ENCODE measurements around the gene METRNL. TPM values are rescaled to one million over a fixed set of nuclear protein-coding genes. Genes with fewer than 3 reads are reported as not detected.
"Not testable (repeated sequence)": the region's sequence is repeated elsewhere in the genome, so short reads cannot be mapped to it uniquely, and the experiment has no call there.

The METRNL gene
- polyA plus RNA-seq, 3 donors: 34.3 to 65.4 (median 61.8) TPM

DNA sequence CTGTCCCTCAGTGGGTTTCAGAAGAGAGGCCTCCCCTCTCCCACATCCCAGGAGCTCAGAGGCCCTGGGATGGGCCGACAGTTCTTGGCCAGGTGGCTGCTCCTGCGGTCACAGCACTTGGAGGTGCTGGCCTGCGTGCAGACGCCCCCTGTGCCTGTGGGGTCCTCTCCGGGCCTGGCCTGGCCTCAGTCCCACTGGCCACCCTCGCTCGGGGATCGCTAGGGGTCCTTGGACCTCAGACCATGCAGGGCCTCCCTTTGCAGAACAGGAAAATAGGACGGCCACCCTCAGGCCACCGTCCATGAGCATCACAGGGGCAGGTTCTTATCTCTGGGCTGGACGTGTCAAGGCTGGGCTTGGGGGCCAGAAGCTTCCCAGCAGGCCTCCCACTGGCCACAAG lies 30.0 kb downstream of the METRNL start:
- no peak for DNase-seq (ENCODE audit: extremely low read depth in 1 of 11, low read depth in 9 of 11, low spot score in 4 of 11)

DNA sequence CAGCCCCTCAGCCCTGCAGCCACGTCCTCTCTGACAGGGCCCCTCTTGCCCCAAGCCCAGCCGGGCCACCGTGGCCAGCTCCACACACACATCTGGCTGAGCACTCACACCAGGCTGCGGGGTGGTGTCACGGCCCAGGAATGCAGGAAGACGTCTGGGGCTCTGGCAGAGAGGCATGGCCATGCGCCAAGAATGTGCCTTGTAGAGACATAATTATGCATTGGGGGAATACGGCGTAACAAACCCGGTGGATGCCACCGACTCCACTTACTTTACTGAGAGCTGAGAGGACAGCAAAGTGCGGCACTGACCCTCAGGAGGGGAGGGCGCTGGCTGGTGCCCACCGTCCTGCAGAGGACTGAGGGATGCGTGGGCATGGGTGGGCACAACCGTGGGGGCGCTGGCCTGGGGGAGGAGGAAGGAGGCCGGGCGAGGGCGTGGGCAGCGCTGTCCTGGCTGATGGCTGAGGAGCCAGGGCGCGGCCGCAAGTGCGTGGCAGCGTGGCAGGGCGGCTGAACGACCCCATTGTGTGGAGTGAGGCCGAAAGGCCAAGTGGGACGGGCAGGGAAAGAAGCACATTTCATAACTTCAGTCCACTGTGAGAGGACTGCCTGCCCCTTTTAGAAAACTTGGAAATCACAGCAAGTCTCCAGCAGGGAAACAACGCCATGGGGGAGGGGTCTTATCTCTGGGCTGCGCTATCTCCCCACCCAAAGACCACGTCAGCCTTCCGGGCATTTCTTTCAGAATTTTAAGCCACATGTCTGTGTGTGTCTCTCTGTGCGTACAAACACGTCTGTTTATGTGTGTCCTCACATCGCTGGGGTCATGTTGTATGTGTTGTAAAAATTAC lies 30.6 kb downstream of the METRNL start:
- peak in 1 of 11 donors; percentile 76 for DNase-seq (ENCODE audit: extremely low read depth in 1 of 11, low read depth in 9 of 11, low spot score in 4 of 11)

DNA sequence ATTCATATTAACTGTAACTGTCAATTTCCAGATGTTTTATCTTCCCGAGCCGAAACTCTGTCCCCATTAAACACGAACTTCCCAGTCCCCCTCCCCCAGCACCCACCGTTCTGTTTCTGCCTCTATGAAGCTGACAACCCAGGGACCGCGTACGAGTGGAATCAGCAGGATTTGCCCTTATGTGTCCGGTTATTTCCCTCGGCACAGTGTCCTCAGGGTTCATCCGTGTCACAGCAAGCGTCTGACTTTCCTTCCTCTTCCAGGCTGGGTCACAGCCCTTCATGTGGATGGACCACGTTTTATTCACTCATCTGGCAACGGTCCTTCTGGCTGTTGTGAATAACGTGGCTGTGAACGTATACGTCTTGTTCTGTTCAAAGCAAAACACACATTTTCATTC lies 31.3 kb downstream of the METRNL start:
- no peak for DNase-seq (ENCODE audit: extremely low read depth in 1 of 11, low read depth in 9 of 11, low spot score in 4 of 11)

DNA sequence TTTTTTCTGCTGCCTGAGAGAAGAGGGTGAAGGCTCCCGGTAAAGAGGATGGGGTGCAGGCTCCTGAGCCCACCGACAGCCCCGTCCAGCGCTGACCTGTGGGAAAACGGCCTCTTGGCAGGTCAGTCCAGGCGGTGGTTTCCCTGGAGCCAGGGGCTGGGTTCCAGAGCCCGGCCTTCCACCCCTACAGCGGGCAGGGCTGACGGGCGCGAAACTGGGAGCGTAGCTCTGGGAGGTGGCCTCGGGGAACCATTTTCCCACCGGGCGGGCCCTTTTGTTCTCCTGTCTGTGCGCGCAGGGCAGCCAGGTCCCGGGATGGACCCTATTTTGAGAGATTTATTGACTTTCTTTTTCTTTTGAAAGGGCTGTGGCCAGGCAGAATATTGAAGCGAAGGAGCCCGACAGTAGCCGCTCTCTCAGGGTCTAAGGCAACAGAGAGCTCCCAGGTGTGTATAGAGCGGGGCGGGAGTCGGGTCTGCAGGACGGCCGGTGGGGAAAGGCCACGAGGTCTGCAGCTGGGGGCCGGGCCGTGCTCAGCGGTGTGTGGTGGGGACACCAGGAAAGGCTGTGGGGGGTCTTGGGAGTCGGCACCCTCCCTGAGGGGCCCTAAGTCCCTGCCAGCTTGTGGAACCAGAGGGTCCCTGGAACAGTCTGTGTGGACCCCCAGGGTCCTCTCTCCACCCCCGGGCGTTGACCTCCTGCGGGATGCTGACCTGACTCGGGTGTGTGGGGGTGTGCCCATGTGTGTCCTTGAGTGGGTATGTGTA lies 32.3 kb downstream of the METRNL start:
- DNase-seq (ENCODE audit: extremely low read depth in 1 of 11, low read depth in 9 of 11, low spot score in 4 of 11): no peak

DNA sequence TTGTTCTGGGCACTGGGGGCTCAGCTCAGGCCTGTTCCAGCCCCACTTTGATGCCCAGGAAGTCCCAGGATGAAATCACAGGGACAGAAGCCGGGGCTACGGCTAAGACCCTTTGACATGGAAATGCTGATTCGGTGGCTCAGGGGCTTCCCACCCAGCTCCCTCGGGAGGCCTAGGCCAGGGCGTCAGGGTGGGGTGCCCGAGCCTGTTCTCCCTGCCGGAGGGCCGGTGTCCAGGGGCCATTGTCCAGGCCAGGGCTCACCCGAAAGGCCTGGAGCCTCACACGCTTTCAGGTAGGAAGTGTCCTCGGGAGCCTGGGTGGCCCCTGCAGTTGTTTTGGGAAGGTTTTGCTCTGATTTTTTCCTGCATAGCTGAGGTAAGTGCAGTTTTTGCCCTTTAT lies 34.0 kb downstream of the METRNL start:
- no peak for DNase-seq (ENCODE audit: extremely low read depth in 1 of 11, low read depth in 9 of 11, low spot score in 4 of 11)

DNA sequence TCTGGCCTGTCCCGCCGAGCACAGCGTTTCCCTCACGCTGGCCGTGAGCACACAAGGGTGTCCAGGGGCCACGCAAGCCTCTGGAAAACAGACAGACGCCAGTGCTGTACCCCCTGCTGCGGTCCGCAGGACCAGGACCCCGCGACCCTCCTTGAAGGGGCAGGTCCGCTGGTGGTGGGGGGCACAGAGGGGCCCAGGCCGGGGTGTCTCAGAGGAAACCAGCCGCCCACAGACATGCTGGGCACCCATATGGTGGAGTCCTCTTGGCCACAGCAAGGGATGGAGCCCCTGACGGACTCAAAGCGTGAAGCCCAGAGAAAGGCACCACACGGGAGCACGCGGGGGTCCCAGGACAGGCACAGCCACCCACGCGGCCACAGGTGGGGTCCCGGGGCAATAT lies 34.4 kb downstream of the METRNL start:
- no peak for DNase-seq (ENCODE audit: extremely low read depth in 1 of 11, low read depth in 9 of 11, low spot score in 4 of 11)

DNA sequence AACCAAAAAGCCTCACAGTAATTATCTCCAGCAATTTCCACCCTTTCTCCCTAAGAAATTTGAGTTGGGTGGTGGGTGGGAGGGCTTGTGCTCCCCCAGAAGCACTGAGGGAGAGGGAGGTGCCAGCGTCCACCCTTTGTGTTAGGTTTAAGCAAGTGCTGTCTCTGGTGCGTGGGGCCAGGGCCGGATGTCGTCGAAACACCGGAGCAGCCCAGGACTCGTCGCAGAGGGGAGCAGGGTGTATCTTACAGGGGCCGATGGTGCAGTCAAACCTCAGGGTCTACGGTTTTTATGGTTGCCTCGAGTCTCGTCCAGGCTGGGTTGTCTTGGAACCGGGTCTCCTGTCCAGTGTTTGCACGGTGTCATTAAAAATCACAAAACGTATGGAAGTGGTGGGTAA lies 35.3 kb downstream of the METRNL start:
- DNase-seq (ENCODE audit: extremely low read depth in 1 of 11, low read depth in 9 of 11, low spot score in 4 of 11): no peak

DNA sequence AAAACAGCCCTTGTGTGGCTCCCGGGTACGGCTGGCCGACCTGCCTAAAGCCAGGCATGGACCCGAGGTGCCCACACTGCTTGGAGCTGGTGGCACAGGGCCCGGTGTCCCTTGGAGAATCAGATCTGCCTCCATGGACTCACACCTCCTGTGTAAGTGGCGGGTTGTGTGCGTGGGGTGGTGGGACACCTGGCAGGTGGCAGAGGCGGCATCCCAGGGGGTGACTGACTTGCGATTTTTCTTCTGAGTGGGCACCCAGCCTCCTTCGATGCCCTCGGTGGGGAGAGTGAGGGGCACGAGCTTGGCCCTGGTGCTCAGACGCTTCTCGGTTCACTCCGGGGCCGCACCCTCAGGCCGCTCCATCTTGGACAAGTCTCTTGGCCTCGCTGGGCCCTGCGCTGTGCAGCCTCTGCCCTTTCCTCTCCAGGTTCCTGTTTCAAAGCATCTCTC lies 35.8 kb downstream of the METRNL start:
- no peak for DNase-seq (ENCODE audit: extremely low read depth in 1 of 11, low read depth in 9 of 11, low spot score in 4 of 11)

DNA sequence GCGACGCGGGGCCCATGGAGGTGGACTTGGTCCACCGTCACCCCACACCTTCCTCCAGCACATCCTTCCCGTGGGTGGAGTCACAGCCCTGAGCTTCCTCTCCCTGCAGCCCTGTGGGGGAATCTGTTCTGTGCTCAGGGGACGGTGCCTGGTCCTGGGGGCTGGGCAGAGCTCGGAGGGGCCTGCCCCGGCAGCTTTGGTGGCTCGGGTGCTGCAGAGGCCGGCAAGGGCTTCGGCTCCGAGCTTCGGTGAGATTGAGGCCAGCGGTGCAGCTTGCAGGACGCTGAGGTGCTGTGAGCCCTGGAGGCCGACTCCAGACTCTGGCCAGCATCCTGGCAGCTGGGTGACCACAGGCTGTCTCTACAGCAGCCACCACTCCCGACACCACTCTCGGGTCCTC lies 36.4 kb downstream of the METRNL start:
- DNase-seq (ENCODE audit: extremely low read depth in 1 of 11, low read depth in 9 of 11, low spot score in 4 of 11): no peak

DNA sequence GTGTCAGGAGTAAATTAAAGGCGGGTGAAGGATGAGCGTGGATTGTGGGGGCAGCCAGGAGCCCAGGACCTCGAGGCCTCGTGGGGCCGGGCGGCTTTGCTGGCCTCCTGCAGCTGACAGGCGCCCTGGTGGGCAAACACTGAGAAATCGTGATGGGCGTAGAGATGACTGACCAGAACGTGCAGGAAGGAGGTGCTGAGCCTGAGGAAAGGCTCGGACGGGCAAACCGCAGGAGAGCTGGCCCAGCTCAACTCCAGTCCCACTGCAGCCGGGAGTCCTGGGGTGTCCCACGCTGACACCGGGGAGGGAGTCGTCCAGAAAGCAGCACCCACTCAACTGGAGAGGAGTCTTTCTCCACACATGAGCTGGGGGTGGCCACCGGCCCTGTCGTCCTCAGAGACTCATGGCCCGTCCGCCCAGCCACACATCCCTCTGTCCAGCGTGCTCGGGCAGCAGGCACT lies 36.9 kb downstream of the METRNL start:
- no peak for DNase-seq (ENCODE audit: extremely low read depth in 1 of 11, low read depth in 9 of 11, low spot score in 4 of 11)

DNA sequence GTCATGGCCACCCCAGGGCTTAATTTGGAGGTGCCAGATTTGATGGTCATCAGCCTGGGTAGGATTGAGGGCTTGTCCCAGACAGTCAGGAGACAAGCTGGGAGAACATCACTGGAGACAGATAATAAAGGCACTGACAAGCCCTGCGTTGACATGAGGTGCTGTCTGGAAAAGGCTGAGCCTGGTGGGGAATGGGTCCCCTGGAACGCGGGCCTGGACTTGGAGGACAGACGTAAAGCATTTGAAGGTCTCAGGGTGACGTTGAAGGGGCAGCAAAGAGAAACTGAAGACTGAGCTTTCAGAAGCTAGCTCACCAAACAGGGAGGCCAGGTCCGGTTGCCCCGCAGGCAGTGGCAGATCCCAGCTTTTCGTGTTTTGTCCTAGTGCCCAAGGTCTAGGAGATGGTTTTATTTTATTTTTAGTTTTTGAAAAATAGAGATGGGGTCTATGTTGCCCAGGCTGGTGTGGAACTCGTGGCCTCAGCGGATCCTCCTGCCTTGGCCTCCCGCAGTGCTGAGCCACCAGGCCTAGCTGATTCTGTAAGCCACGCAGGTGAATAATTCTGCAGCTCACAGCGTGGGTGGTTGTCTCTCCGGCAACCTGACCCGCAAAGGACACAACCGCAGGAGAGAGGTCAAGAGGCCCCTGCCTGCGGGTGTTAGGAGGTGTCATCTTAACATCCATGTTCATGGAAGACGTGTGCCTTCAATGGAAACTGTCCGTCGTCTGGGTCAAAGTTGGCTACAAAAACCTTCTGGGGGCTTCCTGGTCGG lies 37.6 kb downstream of the METRNL start:
- DNase-seq (ENCODE audit: extremely low read depth in 1 of 11, low read depth in 9 of 11, low spot score in 4 of 11): no peak

DNA sequence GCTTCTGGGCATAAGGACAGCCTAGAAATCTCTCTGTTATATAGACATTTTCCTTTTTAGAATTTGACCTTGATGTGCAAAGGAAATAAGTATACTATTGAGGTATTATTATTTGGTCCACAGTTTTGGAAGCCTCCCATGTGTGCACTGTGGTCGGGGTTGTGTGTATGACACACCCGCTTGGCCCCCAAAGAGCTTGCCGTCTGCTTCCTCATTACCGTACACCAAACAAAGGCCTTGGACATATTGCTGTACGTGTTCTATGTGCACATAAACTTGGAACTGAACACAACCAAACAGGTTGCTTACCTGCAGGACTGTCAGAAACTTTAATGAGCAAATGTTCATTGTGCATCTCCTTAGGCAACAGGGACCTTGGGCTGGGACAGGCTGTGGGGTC lies 38.2 kb downstream of the METRNL start:
- no peak for DNase-seq (ENCODE audit: extremely low read depth in 1 of 11, low read depth in 9 of 11, low spot score in 4 of 11)

DNA sequence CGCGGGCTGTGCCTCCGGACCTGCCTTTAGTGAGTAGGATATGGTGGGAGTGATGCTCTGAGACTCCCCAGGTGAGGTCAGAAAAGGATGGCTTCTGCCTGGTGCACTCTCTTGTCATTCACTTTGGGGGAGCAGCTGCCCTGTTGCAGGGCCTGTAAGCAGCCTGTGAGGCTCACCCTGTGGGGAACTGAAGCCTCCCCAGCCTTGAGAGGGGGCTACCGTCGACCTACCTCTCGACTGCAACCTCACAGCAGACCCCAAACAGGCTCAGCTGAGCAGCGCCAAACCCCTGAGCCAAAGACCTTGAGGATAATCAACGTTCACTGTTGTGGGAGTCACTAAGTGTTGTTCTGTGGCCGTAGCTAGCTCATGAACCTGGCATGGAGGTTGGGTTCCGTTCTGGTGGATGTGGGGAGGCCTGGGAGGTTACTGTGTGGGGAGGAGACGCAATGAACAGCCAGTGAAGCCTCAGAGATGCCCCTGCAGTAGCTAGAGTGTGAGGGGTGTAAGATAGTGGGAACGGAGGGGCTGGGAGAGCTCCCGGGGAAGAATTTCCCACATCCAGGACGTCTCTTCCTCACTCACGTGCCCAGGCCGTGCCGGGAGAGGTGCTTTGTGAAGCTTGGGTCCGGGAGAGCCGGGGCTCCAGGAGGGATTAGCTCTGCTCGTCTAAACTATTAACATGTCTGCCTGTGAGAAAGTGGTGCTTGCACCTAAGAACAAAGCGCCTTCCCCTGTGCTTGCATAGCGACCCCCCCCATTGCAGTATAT lies 38.8 kb downstream of the METRNL start:
- no peak for DNase-seq (ENCODE audit: extremely low read depth in 1 of 11, low read depth in 9 of 11, low spot score in 4 of 11)

DNA sequence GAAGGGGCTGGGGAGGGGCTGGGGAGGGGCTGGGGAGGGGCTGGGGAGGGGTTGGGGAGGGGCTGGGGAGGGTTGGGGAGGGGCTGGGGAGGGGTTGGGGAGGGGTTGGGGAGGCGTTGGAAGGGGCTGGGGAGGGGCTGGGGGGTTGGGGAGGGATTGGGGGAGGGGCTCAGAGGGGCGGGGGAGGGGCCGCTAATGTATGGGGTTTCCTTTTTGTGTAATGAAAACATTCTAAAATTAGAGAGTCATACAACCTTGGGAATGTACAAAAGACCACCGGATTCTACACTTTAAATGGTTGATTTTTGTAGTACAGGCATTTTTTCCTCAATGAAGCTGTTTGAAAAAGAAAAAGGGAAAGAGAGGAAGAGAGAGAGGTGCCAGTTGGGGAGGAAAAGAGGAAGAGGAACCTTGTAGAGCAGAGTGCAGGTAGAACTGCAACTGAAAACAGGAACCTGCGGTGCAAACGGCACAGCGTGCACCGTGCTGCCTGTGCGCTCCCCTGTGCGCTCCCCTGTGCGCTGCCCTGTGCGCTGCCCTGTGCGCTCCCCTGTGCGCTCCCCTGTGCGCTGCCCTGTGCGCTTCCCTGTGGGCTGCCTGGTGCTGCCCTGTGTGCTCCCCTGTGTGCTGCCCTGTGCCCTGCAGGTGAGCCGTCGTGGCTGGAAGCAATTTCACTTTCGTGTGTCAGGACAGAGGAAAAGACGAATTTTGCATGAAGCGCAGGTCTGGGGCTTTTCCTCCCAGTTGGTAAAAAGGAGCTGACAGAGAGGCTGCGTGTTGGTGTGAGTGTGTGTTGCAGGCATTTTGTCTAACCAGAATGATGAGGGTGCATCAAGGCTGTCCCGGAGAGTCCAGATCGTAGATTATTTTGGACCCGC lies 40.8 kb downstream of the METRNL start:
- no peak for DNase-seq (ENCODE audit: extremely low read depth in 1 of 11, low read depth in 9 of 11, low spot score in 4 of 11)

DNA sequence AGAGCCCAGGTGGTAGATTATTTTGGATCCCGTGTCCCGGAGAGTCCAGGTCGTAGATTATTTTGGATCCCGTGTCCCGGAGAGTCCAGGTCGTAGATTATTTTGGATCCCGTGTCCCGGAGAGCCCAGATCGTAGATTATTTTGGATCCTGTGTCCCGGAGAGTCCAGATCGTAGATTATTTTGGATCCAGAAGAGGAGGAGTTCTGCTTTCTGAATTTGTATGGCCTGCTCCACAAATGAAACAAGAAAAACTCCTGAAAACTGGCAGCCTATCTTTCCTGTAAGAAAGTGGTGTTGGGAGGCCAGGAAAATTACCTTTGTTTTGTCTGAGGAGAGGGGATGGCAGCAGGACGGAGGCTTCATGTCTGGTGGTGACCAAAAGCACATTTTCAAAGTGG lies 42.1 kb downstream of the METRNL start:
- DNase-seq (ENCODE audit: extremely low read depth in 1 of 11, low read depth in 9 of 11, low spot score in 4 of 11): not testable (repeated sequence)

DNA sequence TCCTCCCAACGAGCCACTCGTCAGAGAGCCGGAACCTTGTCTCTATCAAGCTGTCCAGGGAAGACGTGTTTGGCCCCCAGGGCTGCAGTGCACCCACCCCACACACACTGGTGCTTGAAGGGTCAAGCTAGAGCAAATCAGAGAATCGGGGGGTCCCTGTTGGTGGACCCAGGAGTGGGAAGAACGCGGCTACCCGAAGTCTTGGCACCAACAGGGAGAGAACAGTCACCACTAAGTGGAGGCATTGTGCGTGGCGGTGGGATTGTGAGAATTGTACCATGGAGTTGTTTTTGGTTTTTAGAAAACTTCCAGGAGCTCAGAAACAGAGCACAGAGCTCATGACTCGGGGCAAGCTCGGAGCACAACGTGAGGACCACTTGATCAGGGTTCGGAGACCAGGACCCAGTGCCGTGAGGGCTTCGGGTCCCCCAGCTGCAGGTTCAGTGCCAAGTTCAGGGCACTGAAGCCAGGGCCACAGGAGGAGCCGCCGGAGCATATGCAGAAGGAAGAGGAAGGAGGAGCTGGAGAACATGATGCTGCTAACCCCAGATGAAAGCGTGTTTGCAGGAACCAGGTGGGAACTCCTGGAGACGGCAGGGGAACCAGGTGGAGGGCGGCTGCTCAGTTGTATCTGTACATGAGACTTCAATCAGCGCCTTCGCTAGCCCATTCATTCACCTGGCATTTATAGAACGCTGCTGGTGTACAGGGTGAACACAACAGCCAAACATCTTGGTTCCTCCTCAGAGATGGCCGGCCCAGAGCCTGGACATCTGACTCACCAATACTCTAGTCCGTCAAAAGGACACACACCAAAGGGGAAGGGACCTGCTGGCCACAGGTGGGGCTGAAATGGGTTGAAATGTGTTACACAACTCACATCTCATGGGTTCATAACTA lies 42.8 kb downstream of the METRNL start:
- no peak for DNase-seq (ENCODE audit: extremely low read depth in 1 of 11, low read depth in 9 of 11, low spot score in 4 of 11)

DNA sequence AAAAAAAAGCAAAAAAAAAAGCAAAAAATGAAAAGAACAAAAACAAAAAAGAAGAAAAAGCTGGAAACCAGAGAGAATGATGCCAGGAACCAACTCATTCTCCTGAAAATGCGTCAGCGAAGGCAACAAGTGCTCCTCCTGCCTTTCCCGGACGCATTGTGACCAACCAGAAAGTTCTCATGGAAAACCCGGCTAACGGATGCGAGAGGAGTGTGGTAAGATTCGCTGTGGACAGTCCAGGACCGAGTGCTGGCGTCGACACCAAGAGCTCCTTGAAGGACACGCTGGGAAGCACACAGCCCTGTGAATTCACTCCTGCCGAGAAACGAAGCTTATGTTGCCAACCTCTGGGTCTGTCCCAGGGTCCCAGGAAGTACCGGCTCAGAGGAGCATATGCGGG lies 43.4 kb downstream of the METRNL start:
- no peak for DNase-seq (ENCODE audit: extremely low read depth in 1 of 11, low read depth in 9 of 11, low spot score in 4 of 11)
